ENCODE measurements around the gene GRK1. TPM values are rescaled to one million over a fixed set of nuclear protein-coding genes. Genes with fewer than 3 reads are reported as not detected.

GRK1 gene
- total and polyA plus RNA-seq, 2 of the 8 experiments (the other 6 are each of a cell fraction or from before 2014, with no cell fraction given): 0.12 TPM; not detected in 1

DNA sequence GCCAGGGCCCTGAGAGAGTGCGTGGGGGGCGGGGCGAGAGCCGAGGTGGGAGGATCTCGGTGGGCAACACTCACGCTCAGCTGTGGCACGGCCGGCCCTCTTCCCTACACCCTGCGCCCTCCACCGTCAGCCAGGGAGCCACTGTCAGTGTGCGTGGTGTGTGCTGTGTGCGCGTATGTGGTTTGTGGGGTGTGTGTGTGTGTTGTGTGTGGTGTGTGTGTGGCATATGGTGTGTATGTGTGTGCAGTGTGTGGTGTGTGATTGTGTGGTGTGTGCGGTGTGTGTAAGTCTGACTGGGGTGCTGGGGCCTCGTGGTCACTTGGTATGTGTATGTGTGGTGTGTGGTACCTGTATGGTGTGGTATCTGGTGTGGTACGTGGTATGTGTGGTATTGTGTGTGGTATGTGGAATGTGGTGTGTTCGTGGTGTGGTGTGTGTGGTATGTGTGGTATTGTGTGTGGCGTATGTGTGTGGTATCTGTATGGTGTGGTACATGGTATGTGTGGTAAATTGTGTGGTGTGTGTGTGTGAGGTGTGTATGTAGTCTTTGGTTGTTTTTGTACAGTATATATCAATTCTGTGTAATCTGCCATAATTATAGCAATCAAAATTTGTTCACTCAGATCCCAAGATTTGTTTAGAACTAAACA is 5.1 kb downstream of the GRK1 start:
- H3K27me3 ChIP-seq (replicated peaks in 1 of 4; ENCODE audit: control insufficient read depth in 3 of 4, extremely low read depth in 1 of 4, insufficient read depth in 3 of 4, low read length in 3 of 4): no peaks in the 10 kb centered on the region
- no peak overlapping the region for H3K27ac ChIP-seq (ENCODE audit: low read depth, low read length)
- CTCF ChIA-PET (ENCODE audit: partially characterized antibody): interaction anchor here (1.0 to 2.1 kb wide), 2 partner anchors 23 to 53 kb away, joined by 3 to 11 read pairs; no protein-coding TSS in a partner anchor
- POLR2A ChIA-PET (ENCODE audit: partially characterized antibody): no interaction called here
- 0 out of 2 replicates have a peak overlapping the region, but pooled peaks have one; percentile 77 for H2BK5ac ChIP-seq (ENCODE audit: low read depth, low read length)
- WGBS, 2 experiments (ENCODE audit: extremely low coverage in 1 of 2, insufficient coverage in 1 of 2, insufficient read length in 1 of 2, insufficient replicate concordance in 2 of 2, low coverage in 1 of 2, low lambda C conversion rate in 2 of 2, missing lambda C conversion rate in 1 of 2): 86 to 100% methylated on average over 1 to 18 of the region's 18 CpGs
- peak overlapping the region; percentile 28 for H2AK5ac ChIP-seq (ENCODE audit: low read depth, low read length)
- peak overlapping the region; percentile 100 for H3K56ac ChIP-seq (replicated peaks; ENCODE audit: insufficient read length, low read depth, low read length)
- H3K23me2 ChIP-seq (ENCODE audit: low read depth, low read length): peaks cover 5% of the 10 kb centered on the region; the same call in 1 of the 2 replicates
- no peak overlapping the region for H4K8ac ChIP-seq (ENCODE audit: extremely low read depth, insufficient read depth, low read length)
- no peak overlapping the region for H2AFZ ChIP-seq (ENCODE audit: low read length)
- FAIRE-seq: no peak
- no peaks in the 10 kb centered on the region for H3K79me1 ChIP-seq (ENCODE audit: low read depth, low read length)
- H3K4me2 ChIP-seq (ENCODE audit: insufficient read depth in 1 of 2, low read depth in 2 of 2, low read length in 2 of 2): no peak overlapping the region
- no peak overlapping the region; a peak in 1 of 7 replicates for H3K9ac ChIP-seq (replicated peaks in 1 of 4; ENCODE audit: extremely low read depth in 1 of 4, low read depth in 3 of 4, low read length in 3 of 4)
- peak overlapping the region; percentile 2; the same call in 1 of the 2 replicates for H2BK15ac ChIP-seq (ENCODE audit: low read length)
- peaks cover 0 to 4% of the 10 kb centered on the region in 2 experiments for H4K20me1 ChIP-seq (replicated peaks in 1 of 2; ENCODE audit: control insufficient read depth in 1 of 2, insufficient read depth in 2 of 2, low read length in 2 of 2)
- no peak overlapping the region for H3K14ac ChIP-seq (ENCODE audit: insufficient read length)
- no peak overlapping the region for H3K4me3 ChIP-seq (ENCODE audit: extremely low read depth in 1 of 4, insufficient read depth in 2 of 4, low read depth in 3 of 4, low read length in 4 of 4)
- H2BK20ac ChIP-seq (ENCODE audit: low read length): no peak overlapping the region
- peak overlapping the region; percentile 43 for H2BK120ac ChIP-seq (replicated peaks; ENCODE audit: low read depth, low read length)
- H4K5ac ChIP-seq (ENCODE audit: insufficient read length, low read depth, low read length): no peak overlapping the region
- H4K91ac ChIP-seq (replicated peaks; ENCODE audit: insufficient read length, low read length): peak overlapping the region; percentile 98
- H3K18ac ChIP-seq (ENCODE audit: extremely low read depth, low read length): no peak overlapping the region
- H3K4ac ChIP-seq (replicated peaks; ENCODE audit: insufficient read length, low read depth, low read length): peak overlapping the region; percentile 100
- H3K4me1 ChIP-seq (replicated peaks in 1 of 4; ENCODE audit: control insufficient read depth in 3 of 4, insufficient read depth in 4 of 4, low read length in 3 of 4): no peaks in the 10 kb centered on the region; a peak in 1 of 7 replicates
- H3K79me2 ChIP-seq (ENCODE audit: control insufficient read depth in 1 of 2, insufficient read depth in 2 of 2, low read length in 2 of 2): no peaks in the 10 kb centered on the region
- H3K36me3 ChIP-seq (ENCODE audit: control insufficient read depth in 2 of 4, insufficient read depth in 4 of 4, low read length in 3 of 4): no peaks in the 10 kb centered on the region; a peak in 1 of 8 replicates
- H2BK12ac ChIP-seq (ENCODE audit: low read depth, low read length): peak overlapping the region; percentile 96; the same call in 1 of the 2 replicates
- no peaks in the 10 kb centered on the region for H3K9me3 ChIP-seq (ENCODE audit: insufficient read depth in 2 of 2, low read depth in 1 of 2, low read length in 1 of 2)
- no peak for DNase-seq (ENCODE audit: low read depth in 1 of 2, low spot score in 2 of 2)
- H3K23ac ChIP-seq (ENCODE audit: insufficient read length): no peak overlapping the region
- TF ChIP-seq FOSL1 (IDR thresholded peaks at IDR 0.05; ENCODE audit: insufficient read depth, low read depth, low read length): no peak
- TF ChIP-seq CTBP2 (IDR thresholded peaks at IDR 0.05; ENCODE audit: borderline replicate concordance, insufficient read depth, insufficient read length, low read length): no peak
- TF ChIP-seq RBBP5 (IDR thresholded peaks at IDR 0.05; ENCODE audit: borderline replicate concordance, low read depth, low read length): no peak
- no peak for TF ChIP-seq EZH2 (IDR thresholded peaks at IDR 0.05; ENCODE audit: low read depth, low read length, severe bottlenecking)
- TF ChIP-seq, protein P1, sequence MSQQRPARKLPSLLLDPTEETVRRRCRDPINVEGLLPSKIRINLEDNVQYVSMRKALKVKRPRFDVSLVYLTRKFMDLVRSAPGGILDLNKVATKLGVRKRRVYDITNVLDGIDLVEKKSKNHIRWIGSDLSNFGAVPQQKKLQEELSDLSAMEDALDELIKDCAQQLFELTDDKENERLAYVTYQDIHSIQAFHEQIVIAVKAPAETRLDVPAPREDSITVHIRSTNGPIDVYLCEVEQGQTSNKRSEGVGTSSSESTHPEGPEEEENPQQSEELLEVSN (IDR thresholded peaks at IDR 0.05): no peak
- TF ChIP-seq, protein P2, sequence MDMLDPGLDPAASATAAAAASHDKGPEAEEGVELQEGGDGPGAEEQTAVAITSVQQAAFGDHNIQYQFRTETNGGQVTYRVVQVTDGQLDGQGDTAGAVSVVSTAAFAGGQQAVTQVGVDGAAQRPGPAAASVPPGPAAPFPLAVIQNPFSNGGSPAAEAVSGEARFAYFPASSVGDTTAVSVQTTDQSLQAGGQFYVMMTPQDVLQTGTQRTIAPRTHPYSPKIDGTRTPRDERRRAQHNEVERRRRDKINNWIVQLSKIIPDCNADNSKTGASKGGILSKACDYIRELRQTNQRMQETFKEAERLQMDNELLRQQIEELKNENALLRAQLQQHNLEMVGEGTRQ (IDR thresholded peaks at IDR 0.05; ENCODE audit: low read length): no peak
